Measurements from ENCODE around the gene PCNT. TPM values are rescaled to one million over a fixed set of nuclear protein-coding genes. Genes with fewer than 3 reads are reported as not detected.

PCNT gene
- total and polyA plus RNA-seq, 9 of the 15 experiments (the other 6 are each of a cell fraction or from before 2014, with no cell fraction given), result 9.1 to 53.5 (median 31.3) TPM

DNA sequence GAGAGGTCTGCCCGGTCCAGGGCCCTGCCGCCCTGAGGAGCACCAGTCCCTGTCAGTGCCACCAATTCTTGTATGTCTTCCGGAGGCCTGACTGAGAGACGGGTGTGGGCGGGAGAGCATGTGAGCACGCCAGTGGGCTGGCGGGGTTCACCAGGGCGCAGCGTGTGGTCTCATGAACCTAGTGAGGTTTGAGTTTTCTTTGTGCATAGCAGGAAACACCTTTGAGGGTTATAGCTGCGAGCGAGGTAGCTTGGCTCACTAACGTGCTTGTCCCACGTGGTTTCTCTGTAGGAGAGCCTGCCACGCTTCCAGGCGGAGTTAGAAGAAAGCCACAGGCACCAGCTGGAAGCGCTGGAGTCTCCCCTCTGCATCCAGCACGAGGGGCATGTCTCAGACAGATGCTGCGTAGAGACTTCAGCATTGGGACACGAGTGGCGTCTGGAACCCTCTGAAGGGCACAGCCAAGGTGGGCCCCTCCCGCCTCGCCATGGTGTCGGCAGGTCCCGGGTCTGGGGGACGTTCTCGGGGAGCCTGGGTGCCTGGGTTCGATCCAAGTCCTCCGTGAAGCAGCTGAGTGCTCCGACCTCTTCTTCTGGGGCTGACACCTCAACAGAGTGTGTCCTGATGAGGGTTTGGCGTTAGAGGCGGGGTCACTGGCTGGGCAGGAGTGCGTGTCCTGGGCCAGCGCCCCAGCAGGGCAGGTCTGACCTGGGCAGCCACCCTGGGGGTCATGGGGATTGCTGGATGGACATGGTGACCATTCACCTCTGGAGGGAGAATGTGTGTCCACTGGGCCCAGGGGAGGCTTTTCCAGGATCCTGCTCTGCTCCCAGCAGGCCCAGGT is 31.4 kb downstream of the PCNT start:
- no peak overlapping the region for H3K27ac ChIP-seq (ENCODE audit: extremely low read depth, low read depth, low read length)

DNA sequence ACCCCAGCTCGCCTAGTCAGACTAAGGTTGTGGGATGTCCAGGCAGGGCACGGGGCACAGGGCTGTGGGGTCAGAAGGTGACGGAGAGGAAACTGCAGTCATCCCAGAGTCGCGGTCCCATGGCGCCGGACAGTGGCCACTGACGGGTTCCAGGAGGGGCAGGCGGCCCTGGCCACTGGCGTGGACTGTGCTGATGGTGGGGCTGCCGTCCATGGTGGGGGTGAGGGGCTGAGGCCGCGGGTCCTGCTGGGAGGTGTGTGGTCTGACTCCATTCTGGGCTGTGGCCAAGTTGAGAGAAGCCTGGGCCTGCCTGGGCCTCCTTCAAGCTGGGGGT is 32.0 kb downstream of the PCNT start:
- H3K9ac ChIP-seq (ENCODE audit: insufficient read depth in 1 of 2, low read depth in 2 of 2, low read length in 2 of 2), result no peak overlapping the region; a peak in 1 of 4 replicates
- H3K4me2 ChIP-seq (ENCODE audit: insufficient read depth, low read length), result no peak overlapping the region
- H3K79me2 ChIP-seq (ENCODE audit: control insufficient read depth, insufficient read depth, low read length), result no peaks in the 10 kb centered on the region
- no TSS peak for BruUV-seq (replicated peaks)
- peaks cover 10% of the 10 kb centered on the region for H3K9me1 ChIP-seq (ENCODE audit: control insufficient read depth, insufficient read depth, low read length)
- intact Hi-C loops (cut with micrococcal nuclease), result no loop called here
- FAIRE-seq, result no peak
- in situ Hi-C loops (cut with MboI), result no loop called here
- no peak for ATAC-seq
- peaks cover 0 to 11% of the 10 kb centered on the region in 2 experiments; a peak in 1 of 5 replicates for H3K4me1 ChIP-seq (replicated peaks in 1 of 2; ENCODE audit: control insufficient read depth in 2 of 2, insufficient read depth in 2 of 2, low read length in 2 of 2)
- DNase-seq (ENCODE audit: extremely low read depth in 1 of 4, low spot score in 3 of 4), result no peak
- H3K9me3 ChIP-seq (replicated peaks; ENCODE audit: control insufficient read depth, insufficient read depth, low read depth, low read length), result no peaks in the 10 kb centered on the region
- H3K27me3 ChIP-seq (ENCODE audit: control insufficient read depth in 2 of 2, insufficient read depth in 2 of 2, low read length in 2 of 2), result no peaks in the 10 kb centered on the region
- H3K36me3 ChIP-seq (ENCODE audit: control insufficient read depth, insufficient read depth, low read length), result peaks cover 83% of the 10 kb centered on the region
- H4K20me1 ChIP-seq (replicated peaks; ENCODE audit: control insufficient read depth, insufficient read depth, low read length), result peaks cover 5% of the 10 kb centered on the region; the same call in 1 of the 2 replicates
- POLR2A ChIA-PET, result no interaction called here
- WGBS (ENCODE audit: insufficient coverage, low coverage, missing lambda C conversion rate), result 96% methylated on average over 12 of the region's 13 CpGs
- H3K4me3 ChIP-seq, result no peak overlapping the region
- H2AFZ ChIP-seq (ENCODE audit: low read depth, low read length), result no peak overlapping the region
- CTCF ChIA-PET (ENCODE audit: low intra/inter-chr PET ratio), result no interaction called here
- H3K27ac ChIP-seq (ENCODE audit: extremely low read depth, low read depth, low read length), result no peak overlapping the region
- TF ChIP-seq PPARD (CRISPR knock-in tag; IDR thresholded peaks at IDR 0.05), result no peak
- TF ChIP-seq RFX7 (CRISPR knock-in tag; IDR thresholded peaks at IDR 0.05), result no peak
- TF ChIP-seq, protein P1, sequence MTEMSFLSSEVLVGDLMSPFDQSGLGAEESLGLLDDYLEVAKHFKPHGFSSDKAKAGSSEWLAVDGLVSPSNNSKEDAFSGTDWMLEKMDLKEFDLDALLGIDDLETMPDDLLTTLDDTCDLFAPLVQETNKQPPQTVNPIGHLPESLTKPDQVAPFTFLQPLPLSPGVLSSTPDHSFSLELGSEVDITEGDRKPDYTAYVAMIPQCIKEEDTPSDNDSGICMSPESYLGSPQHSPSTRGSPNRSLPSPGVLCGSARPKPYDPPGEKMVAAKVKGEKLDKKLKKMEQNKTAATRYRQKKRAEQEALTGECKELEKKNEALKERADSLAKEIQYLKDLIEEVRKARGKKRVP (CRISPR knock-in tag; IDR thresholded peaks at IDR 0.05), result no peak
- no peak for TF ChIP-seq MIER1 (IDR thresholded peaks at IDR 0.05; ENCODE audit: low read depth)

More for the DNA sequence above, 31.4 kb downstream of the PCNT start:
- Histone ChIP-seq H3K9me3 (replicated peaks; ENCODE audit: control insufficient read depth, insufficient read depth, low read depth, low read length) (no peaks in the 10 kb centered on the region), H2AFZ (ENCODE audit: low read depth, low read length) (no peak overlapping the region), H3K27me3 (ENCODE audit: control insufficient read depth in 2 of 2, insufficient read depth in 2 of 2, low read length in 2 of 2) (no peaks in the 10 kb centered on the region), H3K4me1 (replicated peaks in 1 of 2; ENCODE audit: control insufficient read depth in 2 of 2, insufficient read depth in 2 of 2, low read length in 2 of 2) (peaks cover 0 to 11% of the 10 kb centered on the region in 2 experiments; a peak in 1 of 5 replicates), H3K79me2 (ENCODE audit: control insufficient read depth, insufficient read depth, low read length) (no peaks in the 10 kb centered on the region), H3K4me3 (no peak overlapping the region), H3K9me1 (ENCODE audit: control insufficient read depth, insufficient read depth, low read length) (peaks cover 10% of the 10 kb centered on the region), H3K36me3 (ENCODE audit: control insufficient read depth, insufficient read depth, low read length) (peaks cover 84% of the 10 kb centered on the region), H4K20me1 (replicated peaks; ENCODE audit: control insufficient read depth, insufficient read depth, low read length) (peaks cover 5% of the 10 kb centered on the region; the same call in 1 of the 2 replicates), H3K9ac (ENCODE audit: insufficient read depth in 1 of 2, low read depth in 2 of 2, low read length in 2 of 2) (no peak overlapping the region; a peak in 1 of 4 replicates), H3K4me2 (ENCODE audit: insufficient read depth, low read length) (no peak overlapping the region)
- in situ Hi-C loops (cut with MboI) (no loop called here), intact Hi-C loops (cut with micrococcal nuclease) (no loop called here)
- POLR2A ChIA-PET, result interaction anchor here (1.0 kb wide), 1 partner anchor 42 kb away, joined by 3 read pairs; no protein-coding TSS in a partner anchor
- FAIRE-seq (no peak), DNase-seq (ENCODE audit: extremely low read depth in 1 of 4, low spot score in 3 of 4) (no peak), ATAC-seq (no peak)
- WGBS (ENCODE audit: insufficient coverage, low coverage, missing lambda C conversion rate), result 92% methylated on average over 31 of the region's 33 CpGs
- no TSS peak for BruUV-seq (replicated peaks)
- TF ChIP-seq ZC3H4 (CRISPR knock-in tag; IDR thresholded peaks at IDR 0.05; ENCODE audit: borderline replicate concordance) (no peak), MED1 (CRISPR knock-in tag; IDR thresholded peaks at IDR 0.05; ENCODE audit: borderline replicate concordance) (no peak), SREBF2 (CRISPR knock-in tag; IDR thresholded peaks at IDR 0.05) (no peak), POLR2G (IDR thresholded peaks at IDR 0.05; ENCODE audit: low read depth, low read length) (peak; percentile 41; the same call in 1 of the 2 replicates)
- CTCF ChIA-PET (ENCODE audit: low intra/inter-chr PET ratio), result no interaction called here
